ENCODE measurements around the gene RCOR1. TPM values are rescaled to one million over a fixed set of nuclear protein-coding genes. Genes with fewer than 3 reads are reported as not detected.

RCOR1 gene
- total and polyA plus RNA-seq, 2 of the 4 experiments (the other 2 are of a cell fraction) = 9.0 to 11.2 TPM

GRCh38 chr14:102759456-102760187 lies 167.2 kb downstream of the RCOR1 start:
- ATAC-seq (ENCODE audit: low read depth) (no peak), DNase-seq (no peak)
- Histone ChIP-seq H3K56ac (ENCODE audit: extremely low read depth, insufficient read depth, low read length) (no peak overlapping the region), H4K8ac (ENCODE audit: low read depth in 2 of 2, low read length in 2 of 2) (no peak overlapping the region), H3K9ac (ENCODE audit: low read depth, low read length) (no peak overlapping the region), H3K79me1 (ENCODE audit: low read depth in 1 of 2, low read length in 2 of 2) (no peaks in the 10 kb centered on the region), H2BK20ac (ENCODE audit: low read depth, low read length) (no peak overlapping the region), H3K4me2 (ENCODE audit: low read depth, low read length) (no peak overlapping the region), H3K23ac (ENCODE audit: low read depth, low read length) (no peak overlapping the region), H3K4me1 (ENCODE audit: control insufficient read depth, insufficient read depth, low read length) (no peaks in the 10 kb centered on the region), H3K36me3 (ENCODE audit: control insufficient read depth, insufficient read depth, low read length) (no peaks in the 10 kb centered on the region), H3K27ac (ENCODE audit: insufficient read depth, low read length) (no peak overlapping the region), H3K27me3 (ENCODE audit: control insufficient read depth, insufficient read depth, low read length) (peaks cover 15% of the 10 kb centered on the region), H3K4ac (ENCODE audit: low read depth, low read length) (no peak overlapping the region), H4K5ac (ENCODE audit: low read depth, low read length) (no peak overlapping the region), H4K20me1 (ENCODE audit: insufficient read depth, low read length) (no peaks in the 10 kb centered on the region), H2BK15ac (ENCODE audit: low read depth, low read length) (no peak overlapping the region), H4K91ac (ENCODE audit: insufficient read depth, low read depth, low read length) (no peak overlapping the region), H2AK5ac (ENCODE audit: low read depth, low read length) (no peak overlapping the region), H3K9me3 (ENCODE audit: control insufficient read depth, insufficient read depth, low read length) (no peaks in the 10 kb centered on the region; the same call in 1 of the 2 replicates), H3K9me1 (ENCODE audit: insufficient read depth, low read length) (no peaks in the 10 kb centered on the region), H2BK5ac (ENCODE audit: low read depth, low read length, poor library complexity, severe bottlenecking) (no peak overlapping the region), H2AFZ (replicated peaks; ENCODE audit: low read length, poor library complexity) (no peak overlapping the region), H2AK9ac (replicated peaks; ENCODE audit: low read depth, low read length, poor library complexity) (no peak overlapping the region), H3K18ac (ENCODE audit: low read depth, low read length) (no peak overlapping the region), H3K4me3 (ENCODE audit: insufficient read depth, low read depth, low read length) (no peak overlapping the region), H3K14ac (replicated peaks; ENCODE audit: low read depth, low read length) (no peak overlapping the region), H2BK120ac (ENCODE audit: low read depth, low read length) (no peak overlapping the region)
- dilution Hi-C loops (cut with HindIII; ENCODE audit: low sequenced_read_pairs, unreplicated experiment) (no loop called here), in situ Hi-C loops (cut with MboI; ENCODE audit: low sequenced_read_pairs) (no loop called here), intact Hi-C loops (cut with micrococcal nuclease) (no loop called here)
- no TSS peak for BruUV-seq (replicated peaks)
- POLR2A ChIA-PET (ENCODE audit: unreplicated experiment) = no interaction called here
- WGBS, 2 experiments (ENCODE audit: extremely low coverage in 2 of 2, insufficient read length in 1 of 2) = 29% methylated on average over 1 of the region's 10 CpGs; no CpG with 5 or more reads in 1 of the 2 experiments
- TF ChIP-seq MXI1 (IDR thresholded peaks at IDR 0.05; ENCODE audit: borderline replicate concordance, low read depth, low read length) (no peak), SMC3 (IDR thresholded peaks at IDR 0.05; ENCODE audit: low read depth, low read length) (no peak), RAD21 (IDR thresholded peaks at IDR 0.05; ENCODE audit: low read length) (no peak), CHD1 (IDR thresholded peaks at IDR 0.05; ENCODE audit: low read depth, low read length) (no peak), RFX5 (IDR thresholded peaks at IDR 0.05; ENCODE audit: low read depth, low read length) (no peak), BHLHE40 (IDR thresholded peaks at IDR 0.05; ENCODE audit: low read depth, low read length) (no peak), RCOR1 (IDR thresholded peaks at IDR 0.05; ENCODE audit: insufficient replicate concordance, low read length) (no peak), ELK1 (IDR thresholded peaks at IDR 0.05; ENCODE audit: borderline replicate concordance, low read depth, low read length) (no peak), POLR2A (IDR thresholded peaks at IDR 0.05; ENCODE audit: low read depth, low read length) (no peak), FOS (IDR thresholded peaks at IDR 0.05; ENCODE audit: low read depth, low read length) (no peak), CTCF (conservative IDR thresholded peaks at IDR 0.05; ENCODE audit: low read depth, low read length) (no peak), MAZ (IDR thresholded peaks at IDR 0.05; ENCODE audit: borderline replicate concordance, low read depth, low read length) (no peak), NFE2L2 (IDR thresholded peaks at IDR 0.05; ENCODE audit: low read depth, low read length) (no peak), MAFK (IDR thresholded peaks at IDR 0.05; ENCODE audit: low read depth, low read length) (no peak)
- CTCF ChIA-PET = interaction anchor here (1.0 kb wide), 1 partner anchor 65 kb away, joined by 3 read pairs; no protein-coding TSS in a partner anchor
